ENCODE measurements around the gene CCDC40. TPM values are rescaled to one million over a fixed set of nuclear protein-coding genes. Genes with fewer than 3 reads are reported as not detected.

CCDC40 gene
- total and polyA plus RNA-seq, 10 of the 15 experiments (the other 5 are each of a cell fraction or from before 2014, with no cell fraction given) = 0.06 to 0.10 TPM; not detected in 8

DNA sequence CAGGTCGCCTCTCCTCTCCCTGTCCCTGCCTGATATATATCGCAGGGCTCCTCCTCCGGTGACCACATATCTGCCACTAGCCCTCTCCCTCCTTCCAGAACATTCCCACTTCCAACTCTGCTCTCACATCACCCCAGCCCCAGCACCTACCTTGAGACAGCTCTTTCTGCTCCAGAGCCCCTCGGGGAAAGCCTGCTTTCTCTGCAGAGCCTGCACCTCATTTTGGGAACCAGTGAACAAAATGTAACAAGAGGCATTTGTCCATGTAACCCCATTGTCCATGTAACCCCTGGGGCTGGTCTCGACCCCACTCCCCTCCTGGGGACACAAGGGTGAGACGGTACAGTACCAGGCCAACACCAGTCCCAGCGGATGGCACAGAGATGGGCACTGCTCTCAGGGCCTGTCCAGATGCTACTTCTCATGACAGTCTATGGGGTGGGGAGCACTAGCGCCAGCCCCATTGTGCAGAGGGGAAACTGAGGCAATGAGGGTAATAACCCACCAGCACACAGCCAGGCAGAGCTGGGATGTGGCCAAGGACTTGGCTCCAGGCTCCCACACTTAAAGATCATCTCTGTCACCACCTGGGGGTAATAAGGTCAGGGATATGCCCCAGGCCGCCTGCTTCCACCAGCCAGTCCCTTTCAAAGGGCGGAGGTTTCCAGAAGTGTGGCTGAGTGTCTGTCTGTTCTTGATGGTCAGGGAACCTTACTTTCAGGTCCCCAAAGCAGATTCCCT lies 43.6 kb upstream of the CCDC40 start (continued):
- TF ChIP-seq, protein P1, sequence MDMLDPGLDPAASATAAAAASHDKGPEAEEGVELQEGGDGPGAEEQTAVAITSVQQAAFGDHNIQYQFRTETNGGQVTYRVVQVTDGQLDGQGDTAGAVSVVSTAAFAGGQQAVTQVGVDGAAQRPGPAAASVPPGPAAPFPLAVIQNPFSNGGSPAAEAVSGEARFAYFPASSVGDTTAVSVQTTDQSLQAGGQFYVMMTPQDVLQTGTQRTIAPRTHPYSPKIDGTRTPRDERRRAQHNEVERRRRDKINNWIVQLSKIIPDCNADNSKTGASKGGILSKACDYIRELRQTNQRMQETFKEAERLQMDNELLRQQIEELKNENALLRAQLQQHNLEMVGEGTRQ (IDR thresholded peaks at IDR 0.05; ENCODE audit: borderline replicate concordance, low read depth, low read length) = no peak
- TF ChIP-seq, protein P2, sequence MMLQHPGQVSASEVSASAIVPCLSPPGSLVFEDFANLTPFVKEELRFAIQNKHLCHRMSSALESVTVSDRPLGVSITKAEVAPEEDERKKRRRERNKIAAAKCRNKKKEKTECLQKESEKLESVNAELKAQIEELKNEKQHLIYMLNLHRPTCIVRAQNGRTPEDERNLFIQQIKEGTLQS (IDR thresholded peaks at IDR 0.05; ENCODE audit: borderline replicate concordance, extremely low read depth, low read depth, low read length) = no peak
- TF ChIP-seq PAX5 (IDR thresholded peaks at IDR 0.05; ENCODE audit: borderline replicate concordance, low read depth, low read length) = no peak
- no peak for TF ChIP-seq ZNF24 (IDR thresholded peaks at IDR 0.05)
- no peak for TF ChIP-seq NR2C2 (IDR thresholded peaks at IDR 0.05; ENCODE audit: borderline replicate concordance, control insufficient read depth, insufficient read length, low read depth)
- TF ChIP-seq RELA (IDR thresholded peaks at IDR 0.05; ENCODE audit: borderline replicate concordance, partially characterized antibody) = no peak
- TF ChIP-seq EED (IDR thresholded peaks at IDR 0.05; ENCODE audit: low read depth) = no peak

DNA sequence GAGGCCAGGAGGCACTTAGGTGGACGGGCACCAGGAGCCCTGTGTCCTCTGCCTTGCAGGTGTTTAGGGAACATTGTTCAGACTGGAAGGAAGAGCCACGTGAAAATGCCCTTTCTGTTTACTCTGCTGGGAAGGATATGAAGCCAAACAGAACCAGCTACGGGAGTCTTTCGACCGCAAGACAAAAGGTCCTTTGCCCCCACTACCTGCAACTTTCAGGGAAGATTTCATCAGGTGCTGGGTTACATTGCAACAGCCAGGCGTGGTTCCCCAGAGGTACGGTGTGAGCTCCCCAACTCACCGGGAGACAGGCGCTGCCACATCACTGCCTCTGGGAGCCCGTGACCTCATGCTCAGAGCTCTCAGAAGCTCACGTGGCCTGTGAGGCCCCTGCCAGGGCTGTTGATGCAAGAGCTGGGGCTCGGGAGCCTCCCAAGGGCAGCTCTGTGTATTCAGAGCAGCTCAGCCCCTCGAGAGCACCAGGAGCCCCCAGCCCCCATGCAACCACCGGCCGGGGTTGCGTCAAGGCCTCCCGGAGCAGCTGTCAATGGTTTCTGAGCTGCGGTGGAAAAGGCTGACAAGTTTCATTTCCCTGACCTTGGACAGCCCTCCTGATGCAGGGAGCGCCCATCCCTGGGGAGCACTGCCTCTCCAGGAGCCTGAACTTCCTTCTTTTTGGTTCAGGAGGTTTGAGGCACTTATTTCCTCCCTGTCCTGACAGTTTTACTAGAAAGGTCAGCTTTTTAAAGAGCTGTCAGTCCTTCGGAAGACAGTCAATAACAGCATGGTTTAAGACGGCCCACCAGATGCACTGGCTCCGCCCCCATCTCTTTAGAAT lies 42.8 kb upstream of the CCDC40 start:
- no peak for FAIRE-seq
- no TSS peak for BruUV-seq (replicated peaks)
- DNase-seq (ENCODE audit: low read depth, low spot score) = no peak
- ChIA-PET SMC1A (ENCODE audit: uncharacterized antibody, unreplicated experiment) (interaction anchor here (1.1 to 1.5 kb wide), 3 partner anchors 12 to 23 kb away, joined by 3 to 5 read pairs (median 3); no protein-coding TSS in a partner anchor), RAD21 (ENCODE audit: unreplicated experiment) (interaction anchor here (0.7 to 1.3 kb wide), 4 partner anchors 15 to 197 kb away, joined by 3 read pairs; partner anchors contain the start of genes CBX4 and CBX8), POLR2A (interaction anchor here (0.6 kb wide), 1 partner anchor 1231 kb away, joined by 3 read pairs; no protein-coding TSS in a partner anchor), CTCF (interaction anchor here (0.8 to 2.4 kb wide), 8 partner anchors 10 to 252 kb away, joined by 3 to 12 read pairs (median 4); no protein-coding TSS in a partner anchor)
- H3K9ac ChIP-seq (ENCODE audit: control insufficient read depth, insufficient read depth, low read length) = no peak overlapping the region
- H4K20me1 ChIP-seq (ENCODE audit: control insufficient read depth, insufficient read depth) = no peaks in the 10 kb centered on the region
- H3K4me2 ChIP-seq (ENCODE audit: control insufficient read depth, insufficient read depth) = no peak overlapping the region
- peaks cover 1 to 3% of the 10 kb centered on the region in 2 experiments; a peak in 2 of 4 replicates for H3K27me3 ChIP-seq (replicated peaks in 1 of 2; ENCODE audit: control insufficient read depth in 2 of 2, insufficient read depth in 2 of 2, low read length in 1 of 2)
- TF ChIP-seq IKZF1 (conservative IDR thresholded peaks at IDR 0.05) (0 out of 2 replicates have a peak, but pooled peaks have one; percentile 20), RBBP5 (conservative IDR thresholded peaks at IDR 0.05) (no peak), TCF12 (IDR thresholded peaks at IDR 0.05; ENCODE audit: low read depth, low read length) (0 out of 2 replicates have a peak, but pooled peaks have one; percentile 30), EGR1 (IDR thresholded peaks at IDR 0.05; ENCODE audit: borderline replicate concordance in 1 of 2, low read depth in 2 of 2, low read length in 2 of 2) (no peak), CREB1 (IDR thresholded peaks at IDR 0.05; ENCODE audit: low read depth) (no peak), NR2F1 (conservative IDR thresholded peaks at IDR 0.05) (no peak), PAX5 (IDR thresholded peaks at IDR 0.05; ENCODE audit: borderline replicate concordance, low read depth, low read length) (no peak), BHLHE40 (IDR thresholded peaks at IDR 0.05; ENCODE audit: borderline replicate concordance in 1 of 2, low read depth in 2 of 2, low read length in 1 of 2) (peak; percentile 44 to 58; a peak in 3 of 4 replicates), ZZZ3 (IDR thresholded peaks at IDR 0.05; ENCODE audit: control insufficient read depth, insufficient read length, low read depth) (no peak)
- TF ChIP-seq, protein P3, sequence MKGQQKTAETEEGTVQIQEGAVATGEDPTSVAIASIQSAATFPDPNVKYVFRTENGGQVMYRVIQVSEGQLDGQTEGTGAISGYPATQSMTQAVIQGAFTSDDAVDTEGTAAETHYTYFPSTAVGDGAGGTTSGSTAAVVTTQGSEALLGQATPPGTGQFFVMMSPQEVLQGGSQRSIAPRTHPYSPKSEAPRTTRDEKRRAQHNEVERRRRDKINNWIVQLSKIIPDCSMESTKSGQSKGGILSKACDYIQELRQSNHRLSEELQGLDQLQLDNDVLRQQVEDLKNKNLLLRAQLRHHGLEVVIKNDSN (IDR thresholded peaks at IDR 0.05; ENCODE audit: borderline replicate concordance, extremely low read length, insufficient read depth, low read depth, low read length) = peak; percentile 54
- H3K4me3 ChIP-seq = no peak overlapping the region
- H3K79me2 ChIP-seq (ENCODE audit: control insufficient read depth, insufficient read depth, low read length) = no peaks in the 10 kb centered on the region
- in situ Hi-C loops (cut with MboI) (no loop called here), intact Hi-C loops (cut with micrococcal nuclease; ENCODE audit: unreplicated experiment) (no loop called here)
- no peak overlapping the region for H3K27ac ChIP-seq (ENCODE audit: control insufficient read depth, insufficient read depth)
- no peaks in the 10 kb centered on the region for H3K36me3 ChIP-seq (ENCODE audit: control insufficient read depth in 2 of 2, insufficient read depth in 2 of 2, low read length in 1 of 2)
- 0 out of 2 replicates have a peak, but pooled peaks cover 4% of the 10 kb centered on the region for H3K4me1 ChIP-seq (ENCODE audit: control insufficient read depth, insufficient read depth, low read length)
- no peaks in the 10 kb centered on the region for H3K9me3 ChIP-seq (replicated peaks; ENCODE audit: control insufficient read depth, insufficient read depth, low read length)
- WGBS (ENCODE audit: insufficient coverage, insufficient replicate concordance, low lambda C conversion rate, missing lambda C conversion rate) = 24% methylated on average over 22 of the region's 22 CpGs
- ATAC-seq = peak; percentile 68
- H2AFZ ChIP-seq (ENCODE audit: control insufficient read depth, low read depth, low read length) = peak overlapping the region; percentile 24; the same call in 1 of the 2 replicates
